Thyroid gland (tissue), 4 donors: ENCODE measurements around the gene TNIK. TPM values are rescaled to one million over a fixed set of nuclear protein-coding genes. Genes with fewer than 3 reads are reported as not detected.

Experiments used
- DNase-seq, 2 donors: peaks; one replicate each; pipeline ENCODE4 v3.0.0-alpha.2; 2019
- H3K27ac ChIP-seq, 3 donors: fragments of 200-600 bp; sonication (generic); 1 replicate in 2 of 3; 2 replicates in 1 of 3; pipeline ENCODE4 v1.5.1; 2016 to 2019; ENCODE audit warnings: mild to moderate bottlenecking in 1 of 3, moderate library complexity in 1 of 3
- H3K27me3 ChIP-seq: fragments of 200-600 bp; sonication (generic); one replicate; pipeline ENCODE4 v1.5.1; 2019
- H3K36me3 ChIP-seq, 2 donors: fragments of 200-600 bp; sonication (generic); one replicate each; pipeline ENCODE4 v1.5.1; 2016 to 2019
- H3K4me1 ChIP-seq, 2 donors: fragments of 200-600 bp; sonication (generic); one replicate each; pipeline ENCODE4 v1.5.1; 2017 to 2019
- H3K4me3 ChIP-seq, 3 donors: fragments of 200-600 bp; sonication (generic); replicated peaks in 1 of 3; 1 replicate in 2 of 3; 2 replicates in 1 of 3; pipeline ENCODE4 v1.5.1; 2016; ENCODE audit warnings: mild to moderate bottlenecking in 1 of 3
- H3K9me3 ChIP-seq: fragments of 200-600 bp; sonication (generic); one replicate; pipeline ENCODE4 v1.5.1; 2017
- CTCF ChIP-seq, 6 experiments: fragments of 200-600 bp in 3 of 6; fragments of 450-650 bp in 3 of 6; sonication (generic) in 3 of 6; IDR thresholded peaks; one replicate each; pipeline ENCODE4 v1.5.1; 2016 to 2019; ENCODE audit warnings: antibody characterized with exemption in 6 of 6, mild to moderate bottlenecking in 2 of 6, inconsistent platforms in 1 of 6, moderate library complexity in 1 of 6
- POLR2A ChIP-seq, 2 donors: fragments of 450-650 bp; IDR thresholded peaks; one replicate each; pipeline ENCODE4 v1.6.1; 2017; ENCODE audit warnings: antibody characterized with exemption in 2 of 2, mild to moderate bottlenecking in 2 of 2, moderate library complexity in 1 of 2
- WGBS, 2 donors: methylation state at CpG; one replicate each; pipeline ENCODE4 v1.1.5; 2017; 5-methylcytosine and 5-hydroxymethylcytosine counted together
- intact Hi-C: fragments of 100-400 bp; cut with DNase I; formaldehyde crosslinking; loops from one replicate; pipeline ENCODE4 v1.15.1; 2023
- total RNA-seq, 4 donors: library from RNA; depleted of rRNA; stranded (reverse); fragments of >200 nt; gene quantifications; one replicate each; pipeline ENCODE4 v1.2.3, GENCODE V29; 2016

The TNIK gene
- total RNA-seq, 4 donors from 2014 or later = 29.7 to 84.1 (median 48.9) TPM

GRCh38 chr3:171312741-171313140, 147.5 kb downstream of the TNIK start:
- no peak overlapping the region for H3K4me3 ChIP-seq
- intact Hi-C loops = no loop called here
- WGBS, 2 donors = 88 to 89% methylated on average over 8 of the region's 8 CpGs
- no peaks in the 10 kb centered on the region for H3K27me3 ChIP-seq
- TF ChIP-seq CTCF (IDR thresholded peaks at IDR 0.05) (no peak), POLR2A (IDR thresholded peaks at IDR 0.05) (no peak)
- H3K27ac ChIP-seq = no peak overlapping the region
- H3K9me3 ChIP-seq = no peaks in the 10 kb centered on the region
- H3K4me1 ChIP-seq = no peaks in the 10 kb centered on the region
- DNase-seq = no peak
- H3K36me3 ChIP-seq = no peaks in the 10 kb centered on the region

GRCh38 chr3:171311784-171312183, 148.4 kb downstream of the TNIK start:
- WGBS, 2 donors = 75 to 86% methylated on average over 6 of the region's 6 CpGs
- no peak overlapping the region for H3K27ac ChIP-seq
- H3K4me1 ChIP-seq = peaks cover 0 to 4% of the 10 kb centered on the region in 2 donors
- H3K36me3 ChIP-seq = no peaks in the 10 kb centered on the region
- H3K9me3 ChIP-seq = no peaks in the 10 kb centered on the region
- DNase-seq = no peak
- no peaks in the 10 kb centered on the region for H3K27me3 ChIP-seq
- no peak for TF ChIP-seq POLR2A (IDR thresholded peaks at IDR 0.05)
- TF ChIP-seq CTCF (IDR thresholded peaks at IDR 0.05) = no peak
- intact Hi-C loops = no loop called here
- H3K4me3 ChIP-seq = no peak overlapping the region

GRCh38 chr3:171309906-171310359, 150.3 kb downstream of the TNIK start:
- no peak for DNase-seq
- Histone ChIP-seq H3K36me3 (no peaks in the 10 kb centered on the region), H3K27me3 (no peaks in the 10 kb centered on the region), H3K9me3 (no peaks in the 10 kb centered on the region), H3K27ac (no peak overlapping the region), H3K4me1 (peaks cover 3 to 12% of the 10 kb centered on the region in 2 donors), H3K4me3 (no peak overlapping the region)
- intact Hi-C loops = no loop called here
- TF ChIP-seq CTCF (IDR thresholded peaks at IDR 0.05) (no peak), POLR2A (IDR thresholded peaks at IDR 0.05) (no peak)

GRCh38 chr3:171307988-171308387, 152.2 kb downstream of the TNIK start:
- H3K4me3 ChIP-seq = no peak overlapping the region
- H3K27me3 ChIP-seq = no peaks in the 10 kb centered on the region
- TF ChIP-seq POLR2A (IDR thresholded peaks at IDR 0.05) = no peak
- TF ChIP-seq CTCF (IDR thresholded peaks at IDR 0.05) = no peak
- intact Hi-C loops = no loop called here
- WGBS, 2 donors = 93 to 96% methylated on average over 2 of the region's 2 CpGs
- H3K36me3 ChIP-seq = no peaks in the 10 kb centered on the region
- no peak for DNase-seq
- no peaks in the 10 kb centered on the region for H3K9me3 ChIP-seq
- no peak overlapping the region for H3K27ac ChIP-seq
- H3K4me1 ChIP-seq = peaks cover 3 to 12% of the 10 kb centered on the region in 2 donors

GRCh38 chr3:171307046-171307585, 153.1 kb downstream of the TNIK start:
- intact Hi-C loops = no loop called here
- peak overlapping the region in 2 of 3 donors; percentile 13 to 19 for H3K27ac ChIP-seq
- TF ChIP-seq CTCF (IDR thresholded peaks at IDR 0.05) = no peak
- no peak for TF ChIP-seq POLR2A (IDR thresholded peaks at IDR 0.05)
- no peaks in the 10 kb centered on the region for H3K9me3 ChIP-seq
- H3K4me1 ChIP-seq = peaks cover 3 to 12% of the 10 kb centered on the region in 2 donors
- H3K36me3 ChIP-seq = no peaks in the 10 kb centered on the region
- 61 to 62% methylated on average over 4 of the region's 4 CpGs for WGBS, 2 donors
- H3K4me3 ChIP-seq = no peak overlapping the region
- DNase-seq = no peak
- H3K27me3 ChIP-seq = no peaks in the 10 kb centered on the region
